Peyer's patch (tissue), 4 donors: Measurements from ENCODE around the gene AUTS2.

Experiments used
- POLR2A ChIP-seq, 2 donors: fragments of 450-650 bp; IDR thresholded peaks; one replicate each; pipeline ENCODE4 v1.5.1; 2017; ENCODE audit warnings: antibody characterized with exemption in 2 of 2, mild to moderate bottlenecking in 2 of 2, moderate library complexity in 2 of 2
- TF ChIP-seq, protein P1 (sequence below), 6 experiments: fragments of 450-650 bp in 4 of 6; fragments of 200-600 bp in 2 of 6; sonication (generic) in 1 of 6; IDR thresholded peaks; one replicate each; pipeline ENCODE4 v1.5.1; 2017 to 2019; ENCODE audit warnings: antibody characterized with exemption in 6 of 6, mild to moderate bottlenecking in 3 of 6, moderate library complexity in 1 of 6

DNA sequence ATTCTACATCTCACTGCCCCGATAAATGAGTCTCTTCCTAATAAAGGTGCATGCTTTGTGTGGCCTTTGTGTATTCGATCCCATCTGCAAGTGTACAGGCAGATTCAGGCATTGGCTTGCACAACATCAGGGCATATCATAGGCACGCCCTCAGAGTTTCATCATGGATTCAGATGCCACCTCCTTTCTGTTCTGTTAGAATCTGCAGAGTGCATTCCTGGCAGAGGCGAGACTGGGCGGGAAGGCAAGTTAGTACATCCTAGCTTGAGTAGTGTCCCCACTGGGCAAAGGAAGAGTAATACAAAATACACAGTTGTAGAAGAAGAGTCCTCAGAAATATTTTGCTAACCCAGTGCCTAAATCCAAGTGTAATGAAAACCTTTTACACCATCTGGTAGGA lies 1187.2 kb downstream of the AUTS2 start:
- TF ChIP-seq, protein P1, sequence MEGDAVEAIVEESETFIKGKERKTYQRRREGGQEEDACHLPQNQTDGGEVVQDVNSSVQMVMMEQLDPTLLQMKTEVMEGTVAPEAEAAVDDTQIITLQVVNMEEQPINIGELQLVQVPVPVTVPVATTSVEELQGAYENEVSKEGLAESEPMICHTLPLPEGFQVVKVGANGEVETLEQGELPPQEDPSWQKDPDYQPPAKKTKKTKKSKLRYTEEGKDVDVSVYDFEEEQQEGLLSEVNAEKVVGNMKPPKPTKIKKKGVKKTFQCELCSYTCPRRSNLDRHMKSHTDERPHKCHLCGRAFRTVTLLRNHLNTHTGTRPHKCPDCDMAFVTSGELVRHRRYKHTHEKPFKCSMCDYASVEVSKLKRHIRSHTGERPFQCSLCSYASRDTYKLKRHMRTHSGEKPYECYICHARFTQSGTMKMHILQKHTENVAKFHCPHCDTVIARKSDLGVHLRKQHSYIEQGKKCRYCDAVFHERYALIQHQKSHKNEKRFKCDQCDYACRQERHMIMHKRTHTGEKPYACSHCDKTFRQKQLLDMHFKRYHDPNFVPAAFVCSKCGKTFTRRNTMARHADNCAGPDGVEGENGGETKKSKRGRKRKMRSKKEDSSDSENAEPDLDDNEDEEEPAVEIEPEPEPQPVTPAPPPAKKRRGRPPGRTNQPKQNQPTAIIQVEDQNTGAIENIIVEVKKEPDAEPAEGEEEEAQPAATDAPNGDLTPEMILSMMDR (IDR thresholded peaks at IDR 0.05), result no peak
- no peak for TF ChIP-seq POLR2A (IDR thresholded peaks at IDR 0.05)
